Right atrium auricular region (tissue), 2 donors: ENCODE data around the gene DISC1. TPM values are rescaled to one million over a fixed set of nuclear protein-coding genes. Genes with fewer than 3 reads are reported as not detected.

Source experiments
- DNase-seq: peaks from one replicate; pipeline ENCODE4 v3.0.0-alpha.2; 2019; ENCODE audit warnings: low spot score
- H3K27ac ChIP-seq, 2 donors: fragments of 200-600 bp; sonication (generic); 1 replicate in 1 of 2; 2 replicates in 1 of 2; pipeline ENCODE4 v1.5.1; 2016 to 2019
- H3K27me3 ChIP-seq, 2 donors: fragments of 200-600 bp; sonication (generic); one replicate each; pipeline versions ENCODE4 v1.5.1 to v1.6.0; 2017 to 2019
- H3K36me3 ChIP-seq: fragments of 200-600 bp; sonication (generic); one replicate; pipeline ENCODE4 v1.5.1; 2016
- H3K4me1 ChIP-seq, 2 donors: fragments of 200-600 bp; sonication (generic); one replicate each; pipeline versions ENCODE4 v1.5.1 to v1.6.0; 2017 to 2019
- H3K4me3 ChIP-seq, 2 donors: fragments of 200-600 bp; sonication (generic); 1 replicate in 1 of 2; 2 replicates in 1 of 2; pipeline ENCODE4 v1.5.1; 2017 to 2019; ENCODE audit warnings: mild to moderate bottlenecking in 1 of 2, moderate library complexity in 1 of 2
- H3K9me3 ChIP-seq, 2 donors: fragments of 200-600 bp; sonication (generic); one replicate each; pipeline ENCODE4 v1.5.1; 2019
- CTCF ChIP-seq, 2 donors: fragments of 200-600 bp; sonication (generic); IDR thresholded peaks; one replicate each; pipeline ENCODE4 v1.5.1; 2019; ENCODE audit warnings: antibody characterized with exemption in 2 of 2
- total RNA-seq, 2 donors: library from RNA; depleted of rRNA; stranded (reverse); fragments of >200 nt; gene quantifications; one replicate each; pipeline ENCODE4 v1.1.0, GENCODE V29; 2016

Gene DISC1
- total RNA-seq, 2 donors from 2014 or later = 1.8 to 5.3 TPM

DNA sequence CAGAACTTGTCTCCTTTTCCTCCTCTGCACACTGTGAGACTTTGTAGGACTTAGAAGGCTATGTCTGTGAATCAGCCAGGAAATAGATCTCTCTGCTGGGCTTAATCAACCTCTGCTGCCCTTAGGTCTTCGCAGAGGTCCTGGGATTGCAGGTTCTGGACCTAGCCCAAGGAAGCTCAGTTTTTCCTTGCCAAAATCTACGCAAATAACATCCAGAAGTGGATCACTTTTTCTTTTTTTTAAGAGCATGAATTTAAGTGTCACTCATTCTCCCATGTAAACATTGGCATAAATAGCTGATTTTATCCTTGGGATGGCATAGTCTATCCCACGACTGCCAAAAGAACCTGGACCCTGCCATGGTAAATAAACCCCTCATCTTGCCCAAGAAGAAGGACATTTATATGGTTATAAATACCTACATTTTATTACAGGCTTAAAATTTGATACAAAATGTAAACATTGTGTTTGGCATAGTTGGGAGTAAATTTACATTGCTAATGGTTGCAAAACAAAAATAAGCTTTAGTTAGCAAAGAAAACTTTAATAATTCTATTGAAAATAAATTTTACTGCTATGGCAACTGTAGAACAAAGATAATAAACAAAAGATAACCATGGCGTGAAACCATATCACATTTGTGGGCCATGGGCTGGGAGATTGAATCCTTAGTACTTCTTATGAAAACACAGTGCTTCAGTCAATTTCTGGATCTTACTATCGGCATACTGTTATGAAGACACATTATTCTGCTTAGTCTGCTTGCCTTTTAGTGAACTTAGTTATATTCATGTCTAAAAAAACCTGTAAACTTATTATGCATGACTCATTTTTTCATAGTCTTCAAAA is 24.5 kb upstream of the DISC1 start:
- Histone ChIP-seq H3K4me1 (peaks cover 0 to 23% of the 10 kb centered on the region in 2 donors), H3K27ac (no peak overlapping the region), H3K4me3 (no peak overlapping the region), H3K36me3 (no peaks in the 10 kb centered on the region), H3K9me3 (no peaks in the 10 kb centered on the region), H3K27me3 (no peaks in the 10 kb centered on the region)
- no peak for DNase-seq
- TF ChIP-seq CTCF (IDR thresholded peaks at IDR 0.05) = no peak

- Histone ChIP-seq H3K27ac (no peak overlapping the region), H3K4me1 (peaks cover 0 to 23% of the 10 kb centered on the region in 2 donors), H3K9me3 (no peaks in the 10 kb centered on the region), H3K27me3 (no peaks in the 10 kb centered on the region), H3K36me3 (no peaks in the 10 kb centered on the region), H3K4me3 (no peak overlapping the region)
- DNase-seq = no peak
- no peak for TF ChIP-seq CTCF (IDR thresholded peaks at IDR 0.05)
Measured at GRCh38 chr1:231602673-231602984, 24.0 kb upstream of the DISC1 start.

DNA sequence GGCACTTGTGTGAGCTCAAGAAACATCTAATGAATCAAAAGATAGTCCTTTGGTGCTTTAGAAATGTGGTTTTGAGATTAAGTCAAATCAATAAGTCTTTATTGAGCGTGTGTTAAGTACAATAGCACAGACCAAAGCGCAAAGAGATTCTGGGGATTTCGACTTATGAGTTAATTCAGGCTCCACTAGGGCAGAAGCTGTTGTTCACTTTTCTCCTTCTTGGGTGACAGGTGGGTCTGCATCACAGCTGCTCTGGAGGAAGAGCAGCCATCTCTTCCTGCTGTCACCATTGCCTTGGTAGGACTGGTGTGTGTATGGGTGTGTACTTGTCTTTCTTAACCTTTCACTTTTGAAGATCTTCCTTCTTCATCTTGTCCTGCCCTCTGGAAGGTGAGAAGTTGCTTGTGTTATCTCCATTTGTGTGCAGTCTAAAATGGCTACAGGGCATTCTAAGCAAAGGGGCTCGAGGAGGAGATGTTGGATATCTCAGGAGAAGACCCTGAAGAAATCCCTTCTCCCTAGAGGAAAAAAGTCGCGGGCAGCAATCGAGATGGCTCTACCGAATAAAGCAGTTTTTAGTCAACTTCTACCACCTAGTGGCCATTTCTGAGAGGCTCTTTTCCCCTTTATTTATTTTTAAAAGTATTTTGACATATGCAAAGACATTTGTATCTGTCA is 22.9 kb upstream of the DISC1 start:
- peak; percentile 66 to 88 for TF ChIP-seq CTCF (IDR thresholded peaks at IDR 0.05)
- no peaks in the 10 kb centered on the region for H3K27me3 ChIP-seq
- no peaks in the 10 kb centered on the region for H3K9me3 ChIP-seq
- peak overlapping the region; percentile 28 to 49 for H3K4me3 ChIP-seq
- no peak for DNase-seq
- H3K36me3 ChIP-seq = no peaks in the 10 kb centered on the region
- H3K4me1 ChIP-seq = peaks cover 0 to 23% of the 10 kb centered on the region in 2 donors
- peak overlapping the region in 1 of 2 donors; percentile 21 for H3K27ac ChIP-seq

- no peak overlapping the region for H3K27ac ChIP-seq
- peak in 1 of 2 donors; percentile 4 for TF ChIP-seq CTCF (IDR thresholded peaks at IDR 0.05)
- no peak overlapping the region for H3K4me3 ChIP-seq
Measured at GRCh38 chr1:231604276-231604621, 22.3 kb upstream of the DISC1 start.

DNA sequence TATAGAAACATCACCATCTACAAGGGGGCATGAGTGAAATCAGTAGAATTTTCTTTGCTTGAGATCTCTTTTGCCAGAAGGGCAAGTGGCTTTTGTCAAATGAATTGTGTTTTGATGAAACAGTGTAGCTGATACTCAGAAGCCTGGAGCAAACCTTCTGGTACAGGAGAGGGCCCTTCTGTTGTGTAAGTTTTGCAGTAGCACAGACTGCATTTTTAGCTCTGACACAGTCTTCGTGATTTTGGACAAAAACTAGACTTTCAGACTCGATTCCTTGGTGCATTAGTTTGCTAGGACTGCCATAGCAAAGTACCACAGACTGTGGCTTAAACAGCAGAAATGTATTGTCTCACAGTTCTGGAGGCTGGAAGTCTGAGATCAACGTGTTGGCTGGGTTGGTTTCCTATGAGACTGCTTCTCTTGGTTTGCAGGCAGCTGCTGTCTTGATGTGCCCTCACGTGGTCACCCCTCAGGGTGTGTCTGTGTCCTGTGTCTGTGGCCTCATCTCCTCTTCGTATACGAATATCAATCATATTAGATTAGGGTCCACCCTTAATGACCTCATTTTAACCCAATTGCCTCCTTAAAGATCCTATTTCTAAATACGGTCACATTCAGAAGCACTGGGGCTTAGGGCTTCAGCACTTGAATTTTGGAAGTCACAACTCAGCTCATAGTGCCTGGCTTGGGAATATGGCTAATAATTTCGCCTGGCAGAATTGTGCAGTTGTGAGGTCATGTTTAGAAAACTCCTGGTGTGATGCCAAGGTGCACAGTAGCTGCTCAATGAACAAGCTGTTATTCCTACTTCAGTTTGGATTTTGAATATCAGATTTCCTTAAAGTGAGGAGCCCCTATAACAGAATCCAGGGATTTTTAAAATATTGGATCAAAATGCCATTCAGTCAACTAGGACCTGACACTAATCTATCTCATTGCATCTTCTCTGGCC is 21.2 kb upstream of the DISC1 start:
- no peak for TF ChIP-seq CTCF (IDR thresholded peaks at IDR 0.05)
- Histone ChIP-seq H3K27me3 (no peaks in the 10 kb centered on the region), H3K36me3 (no peaks in the 10 kb centered on the region), H3K9me3 (no peaks in the 10 kb centered on the region), H3K4me3 (no peak overlapping the region), H3K4me1 (peaks cover 0 to 23% of the 10 kb centered on the region in 2 donors), H3K27ac (no peak overlapping the region)
- no peak for DNase-seq

More at GRCh38 chr1:231604276-231604621, 22.3 kb upstream of the DISC1 start:
- Histone ChIP-seq H3K36me3 (no peaks in the 10 kb centered on the region), H3K27me3 (no peaks in the 10 kb centered on the region), H3K4me1 (peaks cover 0 to 23% of the 10 kb centered on the region in 2 donors), H3K9me3 (no peaks in the 10 kb centered on the region)
- no peak for DNase-seq
